ENCODE measurements around the gene SLFN14.

DNA sequence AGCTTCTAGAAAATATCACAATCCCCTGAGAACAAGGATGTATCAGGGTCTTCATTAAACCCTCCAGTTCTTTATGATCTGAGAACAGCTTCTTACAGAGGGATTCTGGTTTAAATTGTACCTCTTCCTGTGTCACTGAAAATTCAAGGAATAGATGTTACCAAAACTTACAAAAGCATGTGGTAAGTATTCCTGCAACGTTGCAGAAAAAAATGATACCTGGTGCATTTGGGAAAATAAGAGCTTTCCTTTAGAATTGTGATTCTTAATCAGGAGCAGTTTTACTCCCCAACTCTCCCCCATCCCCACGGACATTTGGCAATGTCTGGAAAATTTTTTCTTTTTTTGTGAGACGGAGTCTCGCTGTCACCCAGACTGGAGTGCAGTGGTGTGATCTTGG lies 7.3 kb downstream of the SLFN14 start:
- TF ChIP-seq, protein P1, sequence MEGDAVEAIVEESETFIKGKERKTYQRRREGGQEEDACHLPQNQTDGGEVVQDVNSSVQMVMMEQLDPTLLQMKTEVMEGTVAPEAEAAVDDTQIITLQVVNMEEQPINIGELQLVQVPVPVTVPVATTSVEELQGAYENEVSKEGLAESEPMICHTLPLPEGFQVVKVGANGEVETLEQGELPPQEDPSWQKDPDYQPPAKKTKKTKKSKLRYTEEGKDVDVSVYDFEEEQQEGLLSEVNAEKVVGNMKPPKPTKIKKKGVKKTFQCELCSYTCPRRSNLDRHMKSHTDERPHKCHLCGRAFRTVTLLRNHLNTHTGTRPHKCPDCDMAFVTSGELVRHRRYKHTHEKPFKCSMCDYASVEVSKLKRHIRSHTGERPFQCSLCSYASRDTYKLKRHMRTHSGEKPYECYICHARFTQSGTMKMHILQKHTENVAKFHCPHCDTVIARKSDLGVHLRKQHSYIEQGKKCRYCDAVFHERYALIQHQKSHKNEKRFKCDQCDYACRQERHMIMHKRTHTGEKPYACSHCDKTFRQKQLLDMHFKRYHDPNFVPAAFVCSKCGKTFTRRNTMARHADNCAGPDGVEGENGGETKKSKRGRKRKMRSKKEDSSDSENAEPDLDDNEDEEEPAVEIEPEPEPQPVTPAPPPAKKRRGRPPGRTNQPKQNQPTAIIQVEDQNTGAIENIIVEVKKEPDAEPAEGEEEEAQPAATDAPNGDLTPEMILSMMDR (conservative IDR thresholded peaks at IDR 0.05 in 1 of 2, IDR thresholded peaks at IDR 0.05 in 1 of 2; ENCODE audit: extremely low read depth in 1 of 2, insufficient read depth in 1 of 2, low read depth in 1 of 2, low read length in 2 of 2), result no peak
- TF ChIP-seq EZH2 (IDR thresholded peaks at IDR 0.05; ENCODE audit: borderline replicate concordance, low read length), result no peak
